ENCODE measurements around the gene MOBP. TPM values are rescaled to one million over a fixed set of nuclear protein-coding genes. Genes with fewer than 3 reads are reported as not detected.

Gene MOBP
- total and polyA plus RNA-seq, 2 of the 8 experiments (the other 6 are each of a cell fraction or from before 2014, with no cell fraction given) = 0.06 to 0.50 TPM

GRCh38 chr3:39474126-39474515 is 6.6 kb downstream of the MOBP start:
- H3K14ac ChIP-seq (ENCODE audit: insufficient read length) = no peak overlapping the region
- H3K9ac ChIP-seq (replicated peaks in 1 of 4; ENCODE audit: extremely low read depth in 1 of 4, low read depth in 3 of 4, low read length in 3 of 4) = no peak overlapping the region
- no peak overlapping the region for H2AK5ac ChIP-seq (ENCODE audit: low read depth, low read length)
- H4K20me1 ChIP-seq (replicated peaks in 1 of 2; ENCODE audit: control insufficient read depth in 1 of 2, insufficient read depth in 2 of 2, low read length in 2 of 2) = no peaks in the 10 kb centered on the region
- no peak overlapping the region for H3K4ac ChIP-seq (replicated peaks; ENCODE audit: insufficient read length, low read depth, low read length)
- H3K18ac ChIP-seq (ENCODE audit: extremely low read depth, low read length) = no peak overlapping the region
- no peak overlapping the region for H2AFZ ChIP-seq (ENCODE audit: low read length)
- peaks cover 0 to 3% of the 10 kb centered on the region in 2 experiments; a peak in 1 of 4 replicates for H3K9me3 ChIP-seq (ENCODE audit: insufficient read depth in 2 of 2, low read depth in 1 of 2, low read length in 1 of 2)
- H2BK12ac ChIP-seq (ENCODE audit: low read depth, low read length) = no peak overlapping the region
- H3K56ac ChIP-seq (replicated peaks; ENCODE audit: insufficient read length, low read depth, low read length) = no peak overlapping the region
- H2BK20ac ChIP-seq (ENCODE audit: low read length) = no peak overlapping the region
- H2BK5ac ChIP-seq (ENCODE audit: low read depth, low read length) = no peak overlapping the region
- TF ChIP-seq CBX8 (IDR thresholded peaks at IDR 0.05; ENCODE audit: borderline replicate concordance, low read depth, low read length) (no peak), POU5F1 (IDR thresholded peaks at IDR 0.05; ENCODE audit: low read depth, low read length) (no peak)
- no peak overlapping the region for H4K5ac ChIP-seq (ENCODE audit: insufficient read length, low read depth, low read length)
- ChIA-PET POLR2A (ENCODE audit: partially characterized antibody) (no interaction called here), CTCF (ENCODE audit: partially characterized antibody) (interaction anchor here (0.7 to 2.1 kb wide), 5 partner anchors 13 to 127 kb away, joined by 3 to 14 read pairs (median 9); no protein-coding TSS in a partner anchor)
- no peak overlapping the region for H2BK120ac ChIP-seq (replicated peaks; ENCODE audit: low read depth, low read length)
- H4K8ac ChIP-seq (ENCODE audit: extremely low read depth, insufficient read depth, low read length) = no peak overlapping the region
- H3K23me2 ChIP-seq (ENCODE audit: low read depth, low read length) = no peaks in the 10 kb centered on the region
- H3K4me1 ChIP-seq (replicated peaks in 1 of 4; ENCODE audit: control insufficient read depth in 3 of 4, insufficient read depth in 4 of 4, low read length in 3 of 4) = peaks cover 0 to 3% (median 0%) of the 10 kb centered on the region in 4 experiments; a peak in 1 of 7 replicates
- H3K36me3 ChIP-seq (ENCODE audit: control insufficient read depth in 2 of 4, insufficient read depth in 4 of 4, low read length in 3 of 4) = no peaks in the 10 kb centered on the region
- no peak overlapping the region for H2BK15ac ChIP-seq (ENCODE audit: low read length)
- H3K79me2 ChIP-seq (ENCODE audit: control insufficient read depth in 1 of 2, insufficient read depth in 2 of 2, low read length in 2 of 2) = no peaks in the 10 kb centered on the region
- H3K4me3 ChIP-seq (ENCODE audit: extremely low read depth in 1 of 4, insufficient read depth in 2 of 4, low read depth in 3 of 4, low read length in 4 of 4) = no peak overlapping the region
- no peak overlapping the region for H3K4me2 ChIP-seq (ENCODE audit: insufficient read depth in 1 of 2, low read depth in 2 of 2, low read length in 2 of 2)
- WGBS, 2 experiments (ENCODE audit: extremely low coverage in 1 of 2, insufficient coverage in 1 of 2, insufficient read length in 1 of 2, insufficient replicate concordance in 2 of 2, low coverage in 1 of 2, low lambda C conversion rate in 2 of 2, missing lambda C conversion rate in 1 of 2) = 93% methylated on average over 4 of the region's 4 CpGs; no CpG with 5 or more reads in 1 of the 2 experiments
- no peak overlapping the region for H3K27ac ChIP-seq (ENCODE audit: low read depth, low read length)
- no peaks in the 10 kb centered on the region for H3K27me3 ChIP-seq (replicated peaks in 1 of 4; ENCODE audit: control insufficient read depth in 3 of 4, extremely low read depth in 1 of 4, insufficient read depth in 3 of 4, low read length in 3 of 4)
- H4K91ac ChIP-seq (replicated peaks; ENCODE audit: insufficient read length, low read length) = no peak overlapping the region
- FAIRE-seq (no peak), DNase-seq (ENCODE audit: low read depth in 1 of 2, low spot score in 2 of 2) (no peak)
- H3K23ac ChIP-seq (ENCODE audit: insufficient read length) = no peak overlapping the region
- no peaks in the 10 kb centered on the region for H3K79me1 ChIP-seq (ENCODE audit: low read depth, low read length)

Measured in H1 (cell line).